ENCODE measurements around the gene SCLY.

Gene SCLY

DNA sequence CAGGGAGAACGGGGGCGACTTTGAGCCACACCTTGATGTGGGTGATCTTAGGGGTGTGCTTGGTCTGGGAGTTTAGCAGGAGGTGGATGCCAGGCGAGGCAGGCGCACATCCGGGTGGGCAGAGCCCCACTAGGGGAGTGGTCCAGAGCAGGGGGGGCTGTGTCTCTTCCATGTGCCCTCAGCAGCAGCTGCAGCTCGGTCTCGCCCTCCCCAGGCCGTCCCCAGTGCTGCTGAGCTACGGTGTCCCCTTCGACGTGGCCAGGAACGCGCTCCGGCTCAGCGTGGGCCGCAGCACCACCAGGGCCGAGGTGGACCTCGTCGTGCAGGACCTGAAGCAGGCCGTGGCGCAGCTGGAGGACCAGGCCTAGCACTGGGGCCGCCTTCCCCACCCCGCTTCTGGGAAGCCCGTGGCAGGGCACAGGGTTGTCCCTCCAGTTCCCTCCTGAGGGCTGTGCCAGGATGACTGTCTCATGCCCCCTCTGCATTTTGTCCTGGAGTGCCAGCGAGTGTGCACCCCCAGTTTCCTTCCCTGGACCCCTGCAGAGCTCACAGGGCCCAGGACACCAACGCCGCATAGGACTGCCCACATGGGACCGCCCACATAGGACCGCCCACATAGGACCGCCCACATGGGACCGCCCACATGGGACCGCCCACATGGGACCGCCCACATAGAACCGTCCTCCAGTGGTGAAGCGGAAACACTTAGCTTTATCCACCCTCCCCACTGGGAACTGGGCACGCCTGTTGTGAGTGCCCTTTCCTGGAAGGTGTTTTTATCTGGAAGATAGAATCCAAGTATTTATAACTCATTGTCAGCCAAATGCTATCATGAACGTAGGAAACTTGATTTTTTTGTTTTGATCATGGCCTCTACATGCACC is 37.4 kb downstream of the SCLY start:
- no peak for DNase-seq (ENCODE audit: low read depth, low spot score)

DNA sequence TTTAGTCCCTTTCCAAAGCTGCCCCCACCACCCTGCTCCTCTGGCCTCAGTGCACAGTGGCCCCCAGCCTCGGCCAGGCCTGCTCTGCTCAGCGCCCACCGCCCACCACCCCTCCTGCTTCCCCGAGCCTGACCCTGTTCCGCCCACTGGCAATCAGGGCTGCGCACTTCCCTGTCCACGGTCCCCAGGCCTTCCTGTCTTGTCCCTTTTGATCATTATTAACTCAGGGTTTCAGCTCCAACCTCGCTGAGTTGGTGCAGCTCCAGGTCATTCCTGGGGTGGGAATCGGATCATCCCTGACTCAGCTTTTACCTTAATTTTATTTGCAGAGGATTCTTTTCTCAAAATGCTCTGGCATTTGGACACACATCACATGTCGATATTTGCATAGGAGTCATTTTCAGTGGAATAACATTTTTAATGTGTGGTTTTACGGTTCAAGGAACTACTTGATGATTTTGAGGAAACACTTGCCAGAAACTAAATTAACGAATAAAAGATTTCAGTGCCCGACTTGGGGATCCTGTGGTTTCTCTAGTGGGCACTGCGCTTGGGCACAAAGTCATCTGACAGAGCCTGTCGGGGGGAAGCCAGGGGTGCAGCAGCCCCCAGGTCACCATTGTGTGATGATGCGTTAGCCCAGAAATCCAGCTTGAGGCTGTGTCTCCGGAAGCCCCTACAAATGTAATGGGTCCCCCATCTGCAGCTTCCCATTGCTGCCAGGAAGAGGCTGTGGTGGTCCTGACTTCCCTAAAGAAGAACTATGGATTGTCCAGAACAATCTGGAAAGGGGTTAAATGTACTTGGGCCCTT is 38.3 kb downstream of the SCLY start:
- no peak for DNase-seq (ENCODE audit: low read depth, low spot score)

DNA sequence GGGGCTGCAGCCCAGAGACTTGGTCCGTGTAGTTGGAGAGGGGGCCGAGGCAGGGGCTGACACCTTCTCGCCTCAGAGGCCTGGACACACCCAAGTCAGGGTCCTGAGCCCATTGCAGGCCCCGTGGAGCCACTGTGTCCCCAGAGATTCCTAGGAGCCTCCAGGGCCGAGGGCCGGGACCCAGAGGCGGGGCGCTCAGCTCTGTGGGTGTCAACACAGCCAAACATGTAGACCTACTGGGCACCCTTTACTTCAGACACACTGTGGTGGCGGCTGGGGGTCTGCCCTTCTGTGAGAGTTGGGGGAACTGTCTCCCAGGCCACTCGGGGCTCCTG is 38.9 kb downstream of the SCLY start:
- DNase-seq (ENCODE audit: low read depth, low spot score): no peak

DNA sequence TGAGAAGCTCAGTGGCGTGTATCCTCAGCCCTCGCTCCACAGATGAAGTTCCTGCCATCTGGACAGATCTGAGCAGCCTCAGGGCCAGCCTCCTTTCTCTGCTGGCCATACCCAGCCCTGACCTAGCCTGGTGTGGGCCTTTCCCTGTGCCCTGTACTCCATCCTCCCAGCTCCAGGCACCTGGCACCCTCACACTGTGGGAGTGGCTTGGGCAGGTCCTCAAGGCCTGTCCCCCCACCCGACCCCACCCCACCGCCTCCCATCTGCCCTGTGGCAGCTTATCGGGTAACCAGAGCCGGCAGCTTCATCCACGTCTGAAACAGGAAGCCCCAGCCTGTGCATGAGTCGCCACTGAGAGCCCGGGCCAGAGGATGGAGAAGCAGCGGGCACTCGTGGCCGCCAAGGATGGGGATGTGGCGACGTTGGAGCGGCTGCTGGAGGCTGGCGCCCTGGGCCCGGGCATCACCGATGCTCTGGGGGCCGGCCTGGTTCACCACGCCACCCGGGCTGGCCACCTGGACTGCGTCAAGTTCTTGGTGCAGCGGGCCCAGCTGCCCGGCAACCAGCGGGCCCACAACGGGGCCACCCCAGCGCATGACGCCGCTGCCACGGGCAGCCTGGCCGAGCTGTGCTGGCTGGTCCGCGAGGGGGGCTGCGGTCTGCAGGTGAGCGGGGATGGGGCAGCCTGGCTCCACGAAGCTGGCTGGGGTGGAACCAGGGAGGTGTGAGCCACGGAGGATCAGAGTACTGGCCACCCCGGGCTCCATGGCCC is 39.4 kb downstream of the SCLY start, which contains the start of gene ESPNL:
Gene ESPNL, plus strand, starts transcription at position 292 of the 772 bp plus-strand sequence. Its CDS starts 80 bp downstream, at position 372.
- DNase-seq (ENCODE audit: low read depth, low spot score): no peak

DNA sequence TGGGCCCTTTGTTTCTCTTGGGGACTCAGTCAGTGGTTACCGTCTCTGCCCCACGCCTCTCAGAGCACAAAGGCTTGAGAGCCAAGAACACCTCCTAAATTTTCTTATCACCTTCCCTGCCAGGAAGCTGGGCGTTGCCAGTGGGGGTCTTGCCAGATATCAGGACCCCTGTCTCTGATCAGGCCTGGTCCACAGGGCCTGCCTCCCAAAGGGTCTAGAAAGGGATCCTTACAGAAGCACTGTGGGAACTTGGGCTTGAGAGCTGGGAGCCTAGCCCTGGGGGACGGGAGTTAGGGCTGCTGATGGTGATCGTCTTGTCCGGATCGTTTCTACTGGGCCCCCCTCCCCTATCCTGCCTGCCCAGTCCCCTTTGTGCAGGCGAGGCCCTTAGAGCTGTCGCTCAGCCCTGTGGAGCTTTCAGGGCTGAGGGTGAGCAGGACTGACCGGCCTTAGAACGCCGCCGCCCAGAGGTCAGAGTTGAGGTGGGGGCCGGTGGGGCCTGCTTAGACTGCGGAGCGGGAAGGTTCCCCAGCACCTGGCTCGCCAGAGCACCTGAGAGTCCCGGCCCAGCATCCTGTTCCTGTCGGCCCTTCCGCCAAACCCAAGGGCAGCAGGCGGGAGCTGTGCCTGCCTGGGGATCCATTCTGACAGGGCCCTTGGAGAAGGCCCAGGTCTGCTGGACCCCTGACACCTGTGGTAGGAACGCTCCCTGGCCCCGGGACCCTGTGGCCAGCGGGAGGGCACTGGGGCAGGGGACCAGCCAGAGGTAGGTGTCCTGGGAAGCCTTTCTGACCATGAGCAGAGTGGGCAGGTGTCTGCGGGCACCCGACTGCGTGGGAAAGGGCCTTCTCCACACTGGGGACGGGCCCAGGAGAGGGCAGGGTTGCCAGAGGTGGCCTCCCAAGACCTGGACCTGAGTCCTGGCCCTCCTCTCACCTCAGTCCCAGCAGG is 40.3 kb downstream of the SCLY start:
- no peak for DNase-seq (ENCODE audit: low read depth, low spot score)

DNA sequence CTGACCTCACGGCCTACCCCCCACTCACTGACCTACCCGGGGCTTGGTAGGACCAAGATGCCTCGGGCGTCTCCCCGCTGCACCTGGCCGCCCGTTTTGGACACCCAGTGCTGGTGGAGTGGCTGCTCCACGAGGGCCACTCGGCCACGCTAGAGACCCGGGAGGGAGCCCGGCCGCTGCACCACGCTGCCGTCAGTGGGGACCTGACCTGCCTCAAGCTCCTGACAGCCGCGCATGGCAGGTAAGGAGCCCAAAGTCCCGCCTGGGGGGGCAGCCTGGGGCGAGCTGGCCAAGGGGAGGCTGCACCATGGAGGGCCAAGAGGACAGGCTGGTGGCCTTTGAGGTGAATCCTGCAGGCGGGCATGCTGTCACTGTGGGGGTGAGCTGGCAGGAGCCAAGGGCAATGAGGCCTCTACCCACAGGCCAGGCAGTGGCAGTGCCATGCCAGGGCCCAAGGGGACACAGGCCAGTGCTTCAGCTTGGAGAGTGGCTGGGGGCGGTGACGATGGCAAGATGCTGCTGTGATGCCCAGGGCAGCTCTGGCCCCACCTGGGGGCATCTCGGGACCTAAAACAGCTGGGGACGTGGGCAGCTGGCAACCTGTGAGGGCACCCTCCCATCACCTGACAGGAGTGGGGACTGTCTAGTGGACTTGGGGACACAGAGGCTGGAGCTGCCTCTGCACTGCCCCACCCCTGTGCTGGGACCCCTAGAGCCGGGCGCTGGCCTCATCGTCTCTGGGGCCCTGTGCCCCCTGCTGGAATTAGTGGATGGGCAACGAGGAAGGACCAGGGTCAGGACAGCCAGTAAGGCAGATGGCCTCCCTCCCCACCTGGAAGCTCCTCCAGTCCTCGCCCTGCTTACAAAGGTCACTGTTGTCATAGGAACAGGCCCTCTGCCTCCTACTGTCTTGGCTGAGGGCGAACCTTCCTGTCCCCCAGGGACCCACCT is 41.4 kb downstream of the SCLY start:
- DNase-seq (ENCODE audit: low read depth, low spot score): no peak

DNA sequence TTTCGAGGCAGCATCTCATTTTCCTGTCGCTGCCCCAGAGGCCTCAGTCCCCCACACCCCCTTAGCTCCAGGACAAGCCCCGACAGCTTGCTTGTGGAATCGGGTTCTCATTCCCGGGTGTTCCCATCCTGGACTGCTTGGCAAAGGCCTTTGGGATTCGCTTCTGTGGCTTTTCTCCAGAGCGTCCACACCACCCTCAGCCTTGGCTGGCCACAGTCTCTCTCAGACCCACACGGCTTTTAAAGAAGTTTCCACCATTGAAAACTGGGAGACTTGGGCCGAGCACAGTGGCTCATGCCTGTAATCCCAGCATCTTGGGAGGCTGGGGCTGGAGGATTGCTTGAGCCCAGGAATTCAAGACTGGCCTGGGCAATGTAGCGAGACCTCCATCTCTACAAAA is 42.1 kb downstream of the SCLY start:
- no peak for DNase-seq (ENCODE audit: low read depth, low spot score)

DNA sequence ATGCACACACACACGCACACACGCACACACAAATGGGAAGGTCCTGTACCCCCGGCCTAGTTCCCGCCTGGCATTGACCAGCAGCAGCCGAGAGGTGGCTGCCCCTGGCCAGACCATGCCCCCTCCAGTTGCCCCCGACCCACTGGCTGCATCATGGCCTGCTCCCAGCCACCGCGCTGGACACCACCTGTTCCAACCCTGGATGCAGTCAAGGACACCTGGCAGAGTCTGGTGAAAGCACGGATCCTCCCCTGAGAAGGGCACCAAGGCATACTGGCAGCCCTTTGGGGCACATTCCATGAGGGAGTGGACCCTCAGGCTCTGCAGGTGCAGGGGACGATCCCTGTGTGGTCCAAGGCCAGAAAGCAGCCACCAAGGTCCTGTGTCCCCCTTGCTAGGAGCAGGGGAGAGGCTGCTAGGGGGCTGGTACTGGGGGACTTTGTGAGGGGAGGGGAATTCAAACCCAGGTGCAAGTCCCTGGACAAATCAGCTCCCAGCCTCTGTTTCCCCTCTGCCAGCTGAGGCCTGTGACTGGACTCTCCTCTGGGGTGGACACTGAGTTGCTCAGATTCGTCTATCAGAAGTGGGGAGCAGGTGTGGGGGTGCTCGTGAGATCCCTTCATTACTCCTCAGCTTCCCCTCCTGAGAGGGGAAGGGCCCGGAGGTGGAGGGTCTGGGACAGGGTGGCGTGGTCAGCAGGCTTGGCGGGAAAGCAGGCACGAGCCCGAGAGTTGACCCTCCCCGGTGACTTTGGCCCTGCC is 42.8 kb downstream of the SCLY start:
- no peak for DNase-seq (ENCODE audit: low read depth, low spot score)

DNA sequence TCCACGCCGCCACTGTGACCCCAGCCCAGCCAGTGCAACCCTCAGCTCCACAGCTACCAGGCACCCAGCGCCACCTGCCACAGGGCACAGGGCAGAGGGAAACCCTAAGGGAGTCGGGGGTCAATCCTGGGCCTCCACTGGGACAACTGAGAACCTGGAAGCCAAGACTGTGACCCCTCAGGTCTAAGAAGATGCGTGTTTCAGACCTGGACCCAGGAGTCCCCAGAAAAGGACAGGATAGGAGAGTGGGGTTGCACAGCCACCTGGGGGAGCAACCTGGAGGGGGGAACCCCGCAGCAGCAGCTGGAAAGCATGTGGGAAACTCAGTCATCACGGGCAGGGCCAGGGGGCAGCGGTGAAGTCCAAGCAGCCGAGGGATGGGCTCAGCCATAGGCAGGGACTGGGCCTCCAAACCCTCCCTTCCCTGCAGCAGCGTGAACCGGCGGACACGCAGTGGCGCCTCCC is 43.5 kb downstream of the SCLY start:
- DNase-seq (ENCODE audit: low read depth, low spot score): no peak

DNA sequence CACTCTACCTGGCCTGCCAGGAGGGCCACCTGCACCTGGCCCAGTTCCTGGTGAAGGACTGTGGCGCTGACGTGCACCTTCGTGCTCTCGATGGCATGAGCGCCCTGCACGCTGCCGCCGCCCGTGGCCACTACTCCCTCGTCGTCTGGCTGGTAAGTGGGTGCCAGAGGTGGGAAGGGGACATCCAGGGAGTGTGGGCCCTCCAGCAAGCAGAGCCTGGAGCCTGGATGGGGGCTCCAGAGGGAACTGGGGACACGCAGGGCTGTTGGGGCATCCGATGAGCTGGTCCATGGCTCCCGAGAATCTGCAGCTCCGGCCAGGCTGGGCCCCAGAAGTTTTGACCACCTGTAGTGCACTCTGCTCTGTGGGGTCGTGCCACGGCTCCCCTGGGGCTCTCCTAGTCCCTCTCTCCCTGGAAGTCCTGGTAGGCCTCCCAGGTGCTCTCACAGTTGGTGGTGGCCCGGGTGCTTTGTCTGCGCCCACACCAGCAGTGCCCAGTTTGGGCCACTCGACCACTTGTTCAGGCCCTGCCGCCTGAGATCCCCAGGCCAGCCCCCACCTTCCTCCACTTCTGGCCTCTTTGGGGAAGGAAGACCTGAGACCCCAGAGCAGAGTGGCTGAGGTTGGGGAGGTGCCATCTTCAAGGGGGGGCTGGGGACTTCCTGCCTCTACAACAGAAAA is 44.0 kb downstream of the SCLY start:
- DNase-seq (ENCODE audit: low read depth, low spot score): no peak

DNA sequence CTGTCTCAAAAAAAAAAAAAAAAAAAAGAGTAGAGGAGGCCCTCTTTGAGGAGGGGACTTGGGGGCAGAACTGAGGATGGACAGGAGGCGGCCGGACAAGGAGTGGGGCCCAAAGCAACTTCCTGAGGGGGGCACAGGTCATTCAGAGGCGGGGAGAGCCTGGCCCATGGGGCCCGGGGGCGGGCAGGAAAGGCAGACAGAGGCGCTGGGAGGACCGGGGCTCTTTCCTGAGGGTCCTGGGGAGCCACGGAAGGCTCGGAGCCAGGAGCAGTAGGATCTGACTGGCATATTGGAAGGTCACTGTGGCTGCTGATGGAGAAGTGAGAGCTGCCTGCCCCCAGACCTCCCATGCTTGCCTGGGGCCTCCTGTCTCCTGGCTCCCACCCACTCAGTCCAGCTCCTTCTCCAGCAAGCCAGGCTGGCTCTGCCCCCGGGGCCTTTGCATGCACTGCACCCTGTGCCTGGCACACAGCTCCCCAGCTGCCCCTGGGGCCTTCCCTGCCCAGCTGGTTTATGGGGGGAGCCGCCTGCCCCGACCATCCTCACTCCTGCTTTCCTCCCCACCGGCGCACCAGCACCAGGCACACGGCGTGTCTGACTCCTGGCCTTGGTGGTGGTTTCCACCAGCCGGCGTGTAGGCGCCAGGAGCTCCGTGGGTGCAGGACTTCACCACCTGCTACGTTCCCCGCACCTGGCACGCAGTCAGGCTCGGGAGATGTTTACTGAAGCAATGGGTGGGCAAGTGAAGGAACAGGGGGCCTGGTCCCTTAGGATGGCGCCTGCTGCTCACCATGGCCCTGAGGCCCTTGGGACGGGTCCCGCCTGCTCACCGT is 44.9 kb downstream of the SCLY start:
- no peak for DNase-seq (ENCODE audit: low read depth, low spot score)

DNA sequence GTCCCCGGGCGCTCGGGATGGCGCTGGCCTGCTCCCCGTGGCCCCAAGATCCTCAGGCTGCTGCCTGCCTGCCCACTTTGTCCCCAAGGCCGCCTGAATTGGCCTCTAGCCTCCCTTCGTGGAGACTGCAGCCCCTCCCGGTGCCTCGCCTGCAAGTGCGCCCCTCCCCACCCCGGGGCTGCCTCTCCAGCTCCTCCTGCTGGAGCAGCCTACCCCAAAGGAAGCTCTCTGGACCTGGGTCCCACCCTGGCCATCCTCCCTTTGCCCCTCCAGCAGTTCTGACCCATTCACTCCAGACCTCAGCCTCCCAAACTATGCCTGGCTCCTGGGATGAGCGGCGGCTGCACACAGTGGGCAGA is 45.5 kb downstream of the SCLY start:
- DNase-seq (ENCODE audit: low read depth, low spot score): no peak

DNA sequence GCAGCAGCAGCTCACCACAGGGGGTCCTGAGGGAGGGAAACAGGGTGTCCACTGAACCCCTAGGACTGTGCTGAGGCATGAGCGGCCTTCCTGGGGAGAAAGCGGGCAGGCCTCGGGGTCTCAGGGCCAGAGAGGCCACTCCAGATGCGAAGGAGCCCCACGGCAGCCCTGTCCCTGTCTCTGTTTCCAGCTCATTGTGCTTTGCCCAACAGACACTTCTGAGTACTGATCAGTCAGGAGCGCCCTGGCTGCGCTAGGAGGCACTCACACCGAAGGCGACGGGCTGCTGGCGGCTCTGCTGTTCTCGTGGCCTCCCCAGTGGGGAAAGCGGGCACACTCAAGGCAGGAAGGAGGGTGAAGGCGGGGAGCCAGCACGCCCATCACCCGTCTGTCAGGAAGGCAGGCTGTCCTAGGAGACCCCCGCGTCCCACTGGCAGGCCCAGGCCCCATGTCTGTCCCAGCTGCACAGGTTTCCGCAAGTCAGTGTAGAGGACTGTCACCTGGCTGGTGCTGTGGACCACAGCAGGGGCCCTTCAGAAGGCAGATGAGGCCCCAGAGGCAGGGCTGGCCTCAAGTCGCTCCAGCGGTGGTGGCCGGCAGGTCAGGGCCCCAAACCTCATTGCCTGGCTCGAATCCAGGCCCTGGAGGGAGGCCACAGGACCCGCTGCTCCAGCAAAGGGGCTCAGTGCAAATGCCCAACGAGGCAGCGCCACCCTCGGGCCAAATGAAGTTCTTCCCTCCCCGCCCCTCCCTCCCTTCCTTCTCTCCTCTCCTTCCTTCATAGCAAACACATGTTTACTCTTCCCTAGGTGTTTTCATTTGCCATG is 46.1 kb downstream of the SCLY start:
- no peak for DNase-seq (ENCODE audit: low read depth, low spot score)

DNA sequence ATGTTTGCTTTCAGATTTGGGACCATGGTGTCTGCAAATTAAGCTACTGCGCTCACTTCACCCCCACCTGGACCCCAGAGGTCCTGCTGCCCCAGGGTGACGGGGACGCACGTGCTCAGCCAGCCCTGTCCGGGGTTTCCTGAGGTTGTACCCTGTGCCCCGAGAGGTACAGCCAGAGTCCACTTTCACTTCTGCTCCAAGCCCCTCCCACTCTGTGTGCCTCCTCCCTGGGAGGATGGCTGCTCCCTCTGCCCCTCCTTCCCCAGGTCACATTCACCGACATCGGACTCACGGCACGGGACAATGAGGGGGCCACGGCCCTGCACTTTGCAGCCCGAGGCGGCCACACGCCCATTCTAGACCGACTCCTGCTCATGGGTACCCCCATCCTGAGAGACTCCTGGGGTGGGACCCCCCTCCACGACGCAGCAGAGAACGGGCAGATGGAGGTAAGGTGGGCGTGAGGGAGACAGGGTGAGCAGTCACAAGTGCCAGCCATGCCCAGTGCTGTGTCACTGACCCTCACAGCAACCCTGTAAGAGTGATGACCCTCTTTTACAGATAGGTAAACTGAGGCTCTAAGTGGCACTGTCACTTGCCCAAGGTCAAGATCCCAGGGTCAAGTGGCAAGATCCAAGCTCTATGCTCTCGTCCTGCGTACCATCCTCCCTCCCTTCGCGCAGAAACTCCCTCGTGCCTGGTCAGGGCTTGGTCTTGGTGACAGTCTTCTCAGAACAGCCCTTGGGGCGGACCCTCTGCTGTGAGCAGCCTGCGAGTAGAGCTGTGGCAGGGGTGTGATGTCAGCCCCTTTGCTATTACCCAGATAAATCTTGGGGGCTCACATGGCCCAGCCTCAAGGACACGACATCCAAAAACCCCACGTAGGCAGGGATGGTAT is 47.0 kb downstream of the SCLY start:
- no peak for DNase-seq (ENCODE audit: low read depth, low spot score)

DNA sequence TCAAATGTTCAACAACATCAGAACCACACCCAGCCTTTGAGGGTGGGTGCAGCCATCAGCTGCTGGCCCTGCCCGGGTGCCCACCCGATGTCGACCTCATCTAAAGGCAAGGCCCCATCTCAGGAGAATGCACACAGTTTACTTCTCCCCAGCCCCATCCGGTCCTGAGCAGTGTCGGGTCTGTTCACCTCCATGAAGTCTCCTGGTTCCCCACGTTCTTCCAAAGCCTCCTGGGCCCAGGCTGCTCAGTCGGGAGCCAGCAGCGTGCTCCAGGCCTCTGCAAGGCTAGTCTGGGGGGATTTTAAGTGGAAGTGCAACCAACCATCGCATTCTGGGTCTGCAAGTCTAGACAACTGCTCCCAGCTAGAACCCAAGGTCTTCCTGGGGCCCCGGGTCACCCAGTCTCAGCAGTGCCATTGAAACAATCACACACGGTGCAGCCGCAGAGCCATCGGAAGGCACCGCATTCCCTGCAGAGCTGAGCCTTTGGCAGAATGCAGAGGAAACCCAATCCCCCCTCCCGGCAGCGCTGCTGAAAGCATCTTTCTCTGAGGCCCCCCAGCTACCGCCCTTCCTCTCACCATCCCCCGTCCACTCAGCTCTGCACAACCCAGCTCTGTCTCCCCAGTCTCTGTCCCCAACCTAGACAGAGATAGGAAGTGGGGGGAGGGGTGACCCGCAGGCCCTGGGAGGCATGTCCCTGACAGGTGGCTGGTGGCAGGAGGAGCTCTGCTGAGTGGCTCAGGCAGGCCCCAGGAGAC is 47.8 kb downstream of the SCLY start:
- DNase-seq (ENCODE audit: low read depth, low spot score): no peak
